Measurements from ENCODE around the gene GOLPH3.

GRCh38 chr5:32207355-32207634, 33.2 kb upstream of the GOLPH3 start:
- TF ChIP-seq CTCF (tag by site-specific recombination; IDR thresholded peaks at IDR 0.05) (no peak), ZNF670 (tag by site-specific recombination; IDR thresholded peaks at IDR 0.05; ENCODE audit: low read depth) (no peak)
